Measurements from ENCODE around the gene PDXDC1.
A peak's percentile ranks its signal among the peaks of the same experiment; 100 is the strongest.
"Not testable (repeated sequence)": the region's sequence is repeated elsewhere in the genome, so short reads cannot be mapped to it uniquely, and the experiment has no call there.

PDXDC1 gene

DNA sequence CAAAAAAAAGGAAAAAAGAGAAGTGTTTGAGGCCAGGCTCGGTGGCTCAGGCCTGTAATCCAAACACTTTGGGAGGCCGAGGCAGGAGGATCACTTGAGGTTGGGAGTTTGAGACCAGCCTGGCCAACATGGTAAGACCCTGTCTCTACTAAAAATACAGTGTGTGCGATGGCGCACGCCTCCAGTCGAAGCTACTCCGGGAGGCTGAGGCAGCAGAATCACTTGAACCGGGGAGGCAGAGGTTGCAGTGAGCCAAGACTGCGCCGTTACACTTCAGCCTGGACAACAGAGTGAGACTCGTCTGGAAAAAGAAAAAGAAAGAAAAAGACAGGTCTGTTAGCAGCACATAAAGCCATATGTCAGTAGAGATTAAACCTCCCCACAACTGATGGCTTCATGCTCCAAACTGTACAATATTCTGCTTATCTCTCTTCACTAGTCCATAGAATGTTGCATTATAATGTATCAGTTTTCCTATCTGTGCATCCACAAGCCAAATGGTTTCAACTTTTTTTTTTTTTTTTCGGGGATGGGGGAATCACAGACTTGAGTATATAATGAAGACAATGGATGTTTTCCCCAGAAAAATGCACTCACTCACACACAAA lies 3.1 kb upstream of the PDXDC1 start:
- not testable (repeated sequence) for DNase-seq (ENCODE audit: low spot score)

GRCh38 chr16:14973785-14974322 lies 972 bp upstream of the PDXDC1 start:
- not testable (repeated sequence) for DNase-seq (ENCODE audit: low spot score)

DNA sequence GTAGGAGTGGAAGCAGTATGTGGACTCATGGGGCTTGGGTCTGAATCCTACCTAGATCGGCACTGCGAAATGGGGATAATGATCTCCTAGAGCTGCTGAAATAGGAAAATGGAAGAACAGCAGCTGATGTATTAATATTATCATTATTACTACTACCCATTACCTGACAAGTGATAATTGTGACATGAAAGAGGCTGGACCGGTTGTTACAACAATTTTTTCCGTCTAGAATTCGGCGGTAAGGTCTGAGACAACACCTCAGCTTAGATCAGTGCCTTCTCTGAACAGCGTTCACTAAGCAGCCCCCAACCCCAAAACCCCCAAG lies 533 bp upstream of the PDXDC1 start:
- peak; percentile 35 for DNase-seq (ENCODE audit: low spot score)

GRCh38 chr16:14975418-14976194 lies 780 bp downstream of the PDXDC1 start:
- DNase-seq (ENCODE audit: low spot score), result peak; percentile 20

DNA sequence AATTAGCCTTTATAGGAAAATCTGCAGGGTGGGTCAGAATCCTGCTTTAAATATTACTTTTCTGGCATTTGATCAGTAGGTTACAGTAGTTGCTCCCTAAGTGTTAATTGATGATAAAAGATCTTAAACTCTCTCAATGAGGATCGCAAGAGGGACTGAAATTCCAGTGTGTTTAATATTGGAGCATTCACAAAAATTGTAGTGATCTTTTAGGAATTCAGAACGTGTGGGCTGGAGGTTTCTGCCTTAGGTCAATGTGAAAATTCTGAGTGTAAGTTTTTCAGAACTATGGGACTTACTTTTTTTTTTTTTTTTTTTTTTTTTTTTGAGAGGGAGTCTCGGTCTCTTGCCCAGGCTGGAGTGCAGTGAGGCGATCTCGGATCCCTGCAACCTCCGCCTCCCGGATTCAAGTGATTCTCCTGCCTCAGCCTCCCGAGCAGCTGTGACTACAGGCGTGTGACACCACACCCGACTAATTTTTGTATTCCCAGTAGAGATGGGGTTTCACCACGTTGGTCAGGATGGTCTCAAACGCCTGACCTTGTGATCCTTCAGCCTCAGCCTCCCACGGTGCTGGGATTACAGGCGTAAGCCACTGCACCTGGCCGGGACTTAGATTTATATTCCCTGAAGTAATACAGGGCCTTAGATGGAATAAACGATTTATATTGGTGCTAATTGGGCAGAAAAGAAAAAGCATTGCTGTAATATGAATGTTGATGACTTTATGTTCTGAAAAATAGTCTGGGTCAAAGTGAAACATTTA lies 2.3 kb downstream of the PDXDC1 start:
- not testable (repeated sequence) for DNase-seq (ENCODE audit: low spot score)

- DNase-seq (ENCODE audit: low spot score), result not testable (repeated sequence)
Measured at GRCh38 chr16:14978281-14978680, 3.5 kb downstream of the PDXDC1 start.

GRCh38 chr16:14978908-14979307 lies 4.1 kb downstream of the PDXDC1 start:
- DNase-seq (ENCODE audit: low spot score), result not testable (repeated sequence)

GRCh38 chr16:14981234-14981633 lies 6.4 kb downstream of the PDXDC1 start:
- DNase-seq (ENCODE audit: low spot score), result not testable (repeated sequence)

- DNase-seq (ENCODE audit: low spot score), result not testable (repeated sequence)
Measured at GRCh38 chr16:14982521-14982920, 7.7 kb downstream of the PDXDC1 start.

DNA sequence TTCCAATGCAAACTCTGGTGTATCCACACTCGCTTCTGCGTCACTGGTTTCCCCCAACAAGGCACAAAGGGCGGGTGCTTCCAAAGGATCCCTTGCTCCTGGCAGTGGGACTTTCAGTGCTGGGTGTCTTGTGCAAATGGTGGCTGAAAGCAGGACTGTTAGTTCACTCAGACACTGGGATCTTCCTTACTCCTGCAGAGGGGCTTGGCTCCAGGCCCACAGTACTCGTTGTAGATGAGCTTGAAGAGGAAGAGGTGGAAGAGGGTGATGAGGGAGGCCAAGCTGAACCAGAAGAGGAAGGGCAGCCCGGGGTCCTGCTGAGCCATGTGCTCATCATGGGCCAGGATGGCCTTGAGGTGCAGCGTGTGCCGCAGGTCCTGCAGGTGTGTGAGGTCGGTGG lies 13.3 kb downstream of the PDXDC1 start:
- DNase-seq (ENCODE audit: low spot score), result not testable (repeated sequence)

DNA sequence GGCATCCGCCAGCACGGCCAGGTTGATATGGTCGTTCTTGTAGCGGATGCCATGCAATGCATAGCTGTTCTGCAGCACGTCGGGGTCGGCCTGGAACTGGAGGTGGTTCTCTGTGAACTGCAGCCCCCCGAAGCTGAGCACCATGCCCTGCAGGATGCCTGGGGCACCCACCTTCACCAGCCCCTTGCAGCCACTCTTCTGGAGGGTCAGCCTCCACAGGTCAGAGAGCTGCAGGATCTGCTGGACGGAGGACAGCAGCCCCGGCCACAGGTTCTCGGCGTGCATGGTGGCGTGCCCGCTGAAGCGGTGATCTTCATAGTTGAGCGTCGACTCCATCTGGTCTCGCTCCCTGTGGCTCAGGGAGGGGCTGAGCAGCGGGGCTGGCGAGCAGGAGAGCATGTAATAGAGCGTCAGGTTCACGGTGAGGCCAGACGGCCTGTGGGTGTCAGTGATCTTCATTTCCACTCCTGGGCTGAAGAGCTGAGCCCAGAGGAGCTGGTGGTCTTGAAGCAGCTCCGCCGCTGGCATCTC lies 13.9 kb downstream of the PDXDC1 start:
- not testable (repeated sequence) for DNase-seq (ENCODE audit: low spot score)

DNA sequence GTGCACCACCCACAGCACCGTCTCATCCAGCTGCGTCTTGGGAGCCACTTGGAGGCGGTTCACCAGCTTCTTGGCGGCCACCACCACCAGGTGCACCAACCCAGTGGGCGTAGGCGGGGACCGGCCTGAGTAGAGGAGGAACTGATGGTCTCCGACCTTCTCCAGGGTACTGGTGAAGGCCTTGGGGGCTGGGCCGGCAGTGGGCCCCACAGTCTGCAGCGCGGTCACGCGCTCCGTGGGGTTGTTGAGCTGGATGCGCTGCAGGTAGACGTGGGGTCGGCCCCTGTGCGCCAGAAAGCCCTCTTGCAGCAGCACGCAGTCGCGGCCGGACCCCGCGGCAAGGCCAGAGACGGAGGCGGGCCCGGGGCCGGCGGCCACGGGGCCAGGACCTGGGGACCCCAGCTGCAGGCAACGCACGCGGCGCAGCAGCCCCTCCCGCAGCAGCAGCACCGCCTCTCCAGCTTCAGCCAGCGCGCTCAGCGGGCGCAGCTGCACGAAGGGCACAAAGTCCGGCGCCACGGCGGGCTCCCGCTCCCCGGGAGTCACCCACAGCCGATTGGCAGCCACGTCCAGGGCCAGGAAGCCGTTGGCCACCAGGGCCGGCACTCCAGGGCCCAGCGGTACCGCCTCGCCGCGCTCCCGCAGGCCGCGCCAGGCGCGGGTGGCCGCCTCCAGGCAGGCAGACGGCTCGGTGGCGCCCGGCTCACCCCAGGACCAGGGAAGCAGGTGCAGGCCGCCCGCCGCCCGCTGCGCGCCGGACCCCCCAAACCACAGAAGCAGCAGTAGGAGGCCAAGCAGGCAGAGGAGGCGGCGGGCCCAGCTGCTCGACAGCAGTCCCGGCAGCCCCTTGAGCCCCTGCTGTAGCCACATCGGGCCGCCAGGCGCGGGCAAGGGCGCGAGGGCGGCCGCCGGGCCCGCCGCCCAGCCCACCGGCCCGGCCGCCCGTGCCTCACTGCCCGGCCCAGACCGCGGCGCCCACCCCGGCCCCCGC lies 14.8 kb downstream of the PDXDC1 start:
- DNase-seq (ENCODE audit: low spot score), result not testable (repeated sequence)

GRCh38 chr16:14993277-14994151 lies 18.7 kb downstream of the PDXDC1 start:
- DNase-seq (ENCODE audit: low spot score), result not testable (repeated sequence)

DNA sequence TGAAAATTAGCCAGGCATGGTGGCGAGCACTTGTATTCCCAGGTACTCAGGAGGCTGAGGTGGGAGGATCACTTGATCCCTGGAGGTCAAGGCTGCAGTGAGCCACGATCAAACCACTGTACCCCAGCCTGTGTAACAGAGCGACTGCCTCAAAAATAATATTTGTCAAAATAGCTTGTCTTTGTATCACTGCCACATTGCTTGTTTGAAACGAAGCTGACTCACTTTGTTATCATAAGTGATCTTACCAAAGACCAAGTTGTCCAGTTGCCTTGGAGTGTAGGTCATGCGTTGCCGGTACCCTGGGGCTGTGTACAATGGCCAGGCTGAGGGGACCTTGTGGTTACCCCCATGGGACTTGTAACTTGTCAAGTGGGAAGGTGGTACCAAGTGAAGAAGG lies 21.9 kb downstream of the PDXDC1 start:
- DNase-seq (ENCODE audit: low spot score), result not testable (repeated sequence)

DNA sequence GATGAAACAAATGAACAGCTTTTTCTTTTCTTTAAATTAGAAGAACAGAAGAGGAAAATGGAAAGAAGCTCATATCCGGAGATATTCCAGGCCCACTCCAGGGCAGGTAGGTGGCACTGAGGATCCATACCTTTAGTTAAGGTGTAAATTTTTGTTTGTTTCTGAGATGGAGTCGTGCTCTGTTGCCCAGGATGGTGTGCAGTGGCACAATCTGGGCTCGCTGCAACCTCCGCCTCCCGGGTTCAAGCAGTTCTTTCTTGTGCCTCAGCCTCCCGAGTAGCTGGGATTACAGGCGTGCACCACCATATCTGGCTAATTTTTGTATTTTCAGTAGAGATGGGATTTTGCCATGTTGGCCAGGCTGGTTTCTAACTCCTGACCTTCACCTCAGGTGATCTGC lies 23.5 kb downstream of the PDXDC1 start:
- not testable (repeated sequence) for DNase-seq (ENCODE audit: low spot score)

DNA sequence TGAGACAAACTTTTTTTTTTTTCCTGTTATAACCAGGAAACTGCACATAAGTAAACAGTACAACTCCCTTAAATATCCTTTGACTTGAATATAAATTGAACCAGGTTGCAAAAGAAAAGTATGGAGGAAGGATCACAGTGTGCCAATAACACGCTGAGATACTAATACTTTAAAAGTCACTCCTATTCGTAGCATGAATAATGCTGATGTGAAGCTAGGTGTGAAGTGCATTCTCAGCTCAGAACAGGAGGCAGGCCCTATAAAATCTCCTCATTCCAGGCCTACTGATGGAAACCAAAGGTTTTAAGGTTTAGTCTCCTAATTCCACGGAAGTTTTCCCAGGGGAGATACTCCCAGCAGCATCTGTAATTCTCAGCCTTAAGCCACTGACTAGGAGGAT lies 25.0 kb downstream of the PDXDC1 start:
- DNase-seq (ENCODE audit: low spot score), result not testable (repeated sequence)

DNA sequence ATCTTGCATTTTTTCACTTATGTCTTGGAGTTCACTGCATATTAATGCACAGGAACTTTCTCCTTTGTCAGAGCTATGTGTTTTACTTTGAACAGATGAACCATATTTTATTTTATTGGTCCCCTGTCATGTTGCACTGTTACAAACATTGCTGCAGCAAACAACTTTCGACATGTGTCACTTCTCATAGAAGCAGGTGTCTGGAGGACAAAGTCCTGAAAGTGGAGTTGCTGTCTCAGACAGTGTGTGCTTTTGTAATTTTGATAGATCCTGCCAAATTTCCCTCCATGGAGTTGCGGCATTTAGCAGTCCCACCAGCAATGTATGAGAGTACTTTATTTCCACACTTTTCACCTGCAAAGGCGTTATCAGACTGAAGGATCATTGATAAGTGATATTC lies 27.6 kb downstream of the PDXDC1 start:
- not testable (repeated sequence) for DNase-seq (ENCODE audit: low spot score)

GRCh38 chr16:15005357-15006132 lies 30.7 kb downstream of the PDXDC1 start:
- DNase-seq (ENCODE audit: low spot score), result not testable (repeated sequence)

GRCh38 chr16:15008647-15009046 lies 33.8 kb downstream of the PDXDC1 start:
- not testable (repeated sequence) for DNase-seq (ENCODE audit: low spot score)

Data from pons (tissue), 1 donor.